Nephron progenitor cell (in vitro differentiated cells): Measurements from ENCODE around the gene TMBIM6.
"Not testable (repeated sequence)": the region's sequence is repeated elsewhere in the genome, so short reads cannot be mapped to it uniquely, and the experiment has no call there.

Source experiments
- DNase-seq: peaks from one replicate; pipeline ENCODE4 v3.0.0; 2021
- H3K27ac Mint-ChIP-seq: 2 replicates; pipeline ENCODE4 v1.8.0; 2021; ENCODE audit warnings: mild to moderate bottlenecking, moderate library complexity, mixed read lengths
- H3K27me3 Mint-ChIP-seq: 2 replicates; pipeline ENCODE4 v1.8.0; 2021; ENCODE audit warnings: mild to moderate bottlenecking, low read depth, mixed read lengths; ENCODE audit not compliant: poor library complexity
- H3K36me3 Mint-ChIP-seq: 2 replicates; pipeline ENCODE4 v1.8.0; 2021; ENCODE audit warnings: low read depth, mixed read lengths
- H3K4me1 Mint-ChIP-seq: 2 replicates; pipeline ENCODE4 v1.8.0; 2021; ENCODE audit warnings: mixed read lengths
- H3K4me3 Mint-ChIP-seq: 2 replicates; pipeline ENCODE4 v1.8.0; 2021; ENCODE audit warnings: mild to moderate bottlenecking, moderate library complexity, mixed read lengths
- H3K9me3 Mint-ChIP-seq: 2 replicates; pipeline ENCODE4 v1.8.0; 2021; ENCODE audit warnings: mild to moderate bottlenecking, moderate library complexity, mixed read lengths
- CTCF ChIP-seq: fragments of 200-600 bp; sonication (generic); IDR thresholded peaks from 2 replicates; pipeline ENCODE4 v1.5.0; 2021; ENCODE audit warnings: antibody characterized with exemption

Gene TMBIM6

GRCh38 chr12:49767333-49767732 lies 26.0 kb downstream of the TMBIM6 start:
- peaks cover 28% of the 10 kb centered on the region for H3K36me3 Mint-ChIP-seq
- H3K27ac Mint-ChIP-seq: peak overlapping the region; percentile 4
- H3K9me3 Mint-ChIP-seq: no peaks in the 10 kb centered on the region
- DNase-seq: no peak
- H3K27me3 Mint-ChIP-seq: peaks cover 9% of the 10 kb centered on the region
- H3K4me1 Mint-ChIP-seq: no peaks in the 10 kb centered on the region
- no peak overlapping the region for H3K4me3 Mint-ChIP-seq
- no peak for TF ChIP-seq CTCF

GRCh38 chr12:49773102-49773501 lies 31.7 kb downstream of the TMBIM6 start:
- H3K4me3 Mint-ChIP-seq, H3K27ac Mint-ChIP-seq, H3K36me3 Mint-ChIP-seq, DNase-seq, H3K9me3 Mint-ChIP-seq: not testable (repeated sequence)
- H3K4me1 Mint-ChIP-seq: peaks cover 18% of the 10 kb centered on the region
- peaks cover 24% of the 10 kb centered on the region for H3K27me3 Mint-ChIP-seq

GRCh38 chr12:49776413-49776812 lies 35.1 kb downstream of the TMBIM6 start:
- Mint-ChIP-seq H3K27me3 (peaks cover 42% of the 10 kb centered on the region), H3K4me1 (peaks cover 20% of the 10 kb centered on the region), H3K36me3 (no peaks in the 10 kb centered on the region), H3K27ac (no peak overlapping the region), H3K9me3 (no peaks in the 10 kb centered on the region), H3K4me3 (no peak overlapping the region)
- DNase-seq: peak; percentile 52
- TF ChIP-seq CTCF: peak; percentile 72

GRCh38 chr12:49776858-49777257 lies 35.5 kb downstream of the TMBIM6 start:
- no peak overlapping the region for H3K27ac Mint-ChIP-seq
- peaks cover 20% of the 10 kb centered on the region for H3K4me1 Mint-ChIP-seq
- TF ChIP-seq CTCF: no peak
- no peak for DNase-seq
- H3K36me3 Mint-ChIP-seq: no peaks in the 10 kb centered on the region
- peaks cover 42% of the 10 kb centered on the region for H3K27me3 Mint-ChIP-seq
- no peaks in the 10 kb centered on the region for H3K9me3 Mint-ChIP-seq
- no peak overlapping the region for H3K4me3 Mint-ChIP-seq

- Mint-ChIP-seq H3K9me3 (no peaks in the 10 kb centered on the region), H3K27ac (no peak overlapping the region), H3K4me3 (no peak overlapping the region), H3K4me1 (peaks cover 20% of the 10 kb centered on the region), H3K36me3 (no peaks in the 10 kb centered on the region), H3K27me3 (peaks cover 42% of the 10 kb centered on the region)
- no peak for DNase-seq
- no peak for TF ChIP-seq CTCF
Measured at GRCh38 chr12:49777341-49777740, 36.0 kb downstream of the TMBIM6 start.

GRCh38 chr12:49777800-49778748 lies 36.7 kb downstream of the TMBIM6 start:
- Mint-ChIP-seq H3K27ac (no peak overlapping the region), H3K9me3 (no peaks in the 10 kb centered on the region), H3K4me3 (no peak overlapping the region), H3K4me1 (peaks cover 20% of the 10 kb centered on the region), H3K36me3 (no peaks in the 10 kb centered on the region), H3K27me3 (peaks cover 42% of the 10 kb centered on the region)
- TF ChIP-seq CTCF: peak; percentile 78
- DNase-seq: peak; percentile 75
